Kidney epithelial cell (primary cell): ENCODE measurements around the gene COX4I2. TPM values are rescaled to one million over a fixed set of nuclear protein-coding genes. Genes with fewer than 3 reads are reported as not detected.
"Not testable (repeated sequence)": the region's sequence is repeated elsewhere in the genome, so short reads cannot be mapped to it uniquely, and the experiment has no call there.

Source experiments
- DNase-seq: peaks from one replicate; pipeline ENCODE4 v3.0.0-alpha.2; 2010; ENCODE audit warnings: low read depth
- H3K27me3 ChIP-seq: 2 replicates; pipeline ENCODE4 v1.6.0; 2011; ENCODE audit warnings: low read length; ENCODE audit not compliant: control insufficient read depth, insufficient read depth
- H3K36me3 ChIP-seq: 2 replicates; pipeline ENCODE4 v1.5.1; 2011; ENCODE audit warnings: low read length; ENCODE audit not compliant: control insufficient read depth, insufficient read depth
- H3K4me3 ChIP-seq: 2 replicates; pipeline ENCODE4 v1.5.1; 2011; ENCODE audit warnings: low read depth, mild to moderate bottlenecking, control low read depth, low read length
- CTCF ChIP-seq: IDR thresholded peaks from 2 replicates; pipeline ENCODE4 v1.5.1; 2011; ENCODE audit warnings: mild to moderate bottlenecking, moderate library complexity, low read length, control low read depth, inconsistent platforms; ENCODE audit not compliant: insufficient read depth, poor library complexity, severe bottlenecking
- total RNA-seq: library from RNA; depleted of rRNA; stranded (reverse); fragments of >200 nt; gene quantifications from 2 replicates; pipeline ENCODE4 v1.2.3, GENCODE V29; 2015

COX4I2 gene
- total RNA-seq, 1 donor from 2014 or later, result 0.25 TPM

GRCh38 chr20:31620246-31620645 lies 17.5 kb upstream of the COX4I2 start:
- no peak for TF ChIP-seq CTCF
- no peak overlapping the region for H3K4me3 ChIP-seq
- no peaks in the 10 kb centered on the region for H3K36me3 ChIP-seq
- no peaks in the 10 kb centered on the region for H3K27me3 ChIP-seq
- no peak for DNase-seq

- H3K36me3 ChIP-seq, H3K4me3 ChIP-seq, DNase-seq, H3K27me3 ChIP-seq: not testable (repeated sequence)
These were observed 14.6 kb upstream of the COX4I2 start for GRCh38 chr20:31623123-31623505.

- H3K4me3 ChIP-seq, H3K27me3 ChIP-seq, DNase-seq, H3K36me3 ChIP-seq: not testable (repeated sequence)
These were observed 11.2 kb upstream of the COX4I2 start for GRCh38 chr20:31626534-31626933.

- not testable (repeated sequence) for H3K27me3 ChIP-seq, DNase-seq, H3K36me3 ChIP-seq, H3K4me3 ChIP-seq
These were observed 9.7 kb upstream of the COX4I2 start for GRCh38 chr20:31628057-31628456.

GRCh38 chr20:31630187-31630790 lies 7.4 kb upstream of the COX4I2 start:
- no peak for TF ChIP-seq CTCF
- H3K36me3 ChIP-seq, result no peaks in the 10 kb centered on the region
- DNase-seq, result no peak
- no peaks in the 10 kb centered on the region for H3K27me3 ChIP-seq
- no peak overlapping the region for H3K4me3 ChIP-seq

- DNase-seq, result no peak
- H3K4me3 ChIP-seq, result no peak overlapping the region
- peaks cover 4% of the 10 kb centered on the region for H3K27me3 ChIP-seq
- no peaks in the 10 kb centered on the region for H3K36me3 ChIP-seq
- TF ChIP-seq CTCF, result no peak
These were observed 5.0 kb upstream of the COX4I2 start for GRCh38 chr20:31632548-31633338.

- DNase-seq, result no peak
- no peaks in the 10 kb centered on the region for H3K36me3 ChIP-seq
- no peak overlapping the region for H3K4me3 ChIP-seq
- H3K27me3 ChIP-seq, result peaks cover 11% of the 10 kb centered on the region
- no peak for TF ChIP-seq CTCF
These were observed 4.3 kb upstream of the COX4I2 start for GRCh38 chr20:31633339-31633914.
